Endothelial cell of umbilical vein (primary cell): ENCODE data around the gene IGFBPL1. TPM values are rescaled to one million over a fixed set of nuclear protein-coding genes. Genes with fewer than 3 reads are reported as not detected.

Experiments
- BruUV-seq: library from RNA; stranded (reverse); fragments of 400-500 nt; replicated peaks from 2 replicates; lab custom pipeline; 2021; lab: Mats Ljungman, UMichigan
- CTCF ChIA-PET: fragments of 300-600, 350-600 bp; sonication (Branson Sonifier 250); formaldehyde crosslinking; loops from one replicate; lab custom pipeline; 2021; ENCODE audit warnings: antibody characterized with exemption, inconsistent platforms; lab: Charles Lee
- POLR2A ChIA-PET: fragments of 300-600, 350-600 bp; sonication (Branson Sonifier 250); formaldehyde crosslinking; loops from one replicate; lab custom pipeline; 2021; ENCODE audit warnings: antibody characterized with exemption, inconsistent platforms; lab: Charles Lee
- DNase-seq: peaks from one replicate; pipeline ENCODE4 v3.0.0-alpha.2; 2011; ENCODE audit warnings: low read depth, low spot score
- FAIRE-seq: peaks from 2 replicates; lab custom pipeline; 2011; peaks lifted over from hg19 to GRCh38; lab: Jason Lieb, UNC
- H2AFZ ChIP-seq: 2 replicates; pipeline ENCODE4 v1.6.0; 2012; ENCODE audit warnings: low read depth, low read length, control low read depth, inconsistent platforms
- H3K27ac ChIP-seq: 2 replicates; pipeline ENCODE4 v1.5.1; 2011; ENCODE audit warnings: low read depth, mild to moderate bottlenecking, control low read depth, low read length, moderate library complexity; ENCODE audit not compliant: insufficient read depth
- H3K27me3 ChIP-seq, 2 experiments: 2 replicates each; pipeline versions ENCODE4 v1.6.0 to v1.6.1; 2011; ENCODE audit warnings: low read length in 2 of 2, mixed read lengths in 1 of 2; ENCODE audit not compliant: control insufficient read depth in 2 of 2, insufficient read depth in 2 of 2
- H3K36me3 ChIP-seq, 2 experiments: 2 replicates in 1 of 2; 3 replicates in 1 of 2; pipeline ENCODE4 v1.5.1; 2011; ENCODE audit warnings: low read length in 2 of 2, mild to moderate bottlenecking in 1 of 2, moderate library complexity in 1 of 2; ENCODE audit not compliant: control insufficient read depth in 2 of 2, insufficient read depth in 2 of 2; ENCODE audit errors: extremely low read depth in 1 of 2
- H3K4me1 ChIP-seq: 3 replicates; pipeline ENCODE4 v1.5.1; 2011; ENCODE audit warnings: mild to moderate bottlenecking, low read length; ENCODE audit not compliant: control insufficient read depth, insufficient read depth; ENCODE audit errors: extremely low read depth
- H3K4me2 ChIP-seq: 2 replicates; pipeline ENCODE4 v1.6.1; 2011; ENCODE audit warnings: low read length, control low read depth, mixed read lengths; ENCODE audit not compliant: insufficient read depth
- H3K4me3 ChIP-seq, 3 experiments: fragments of 200-600 bp in 1 of 3; sonication (generic), shearing (Covaris generic) in 1 of 3; replicated peaks in 1 of 3; 2 replicates each; pipeline ENCODE4 v1.5.1; 2011 to 2016; ENCODE audit warnings: control low read depth in 3 of 3, low read length in 3 of 3, mild to moderate bottlenecking in 2 of 3, inconsistent platforms in 1 of 3, low read depth in 1 of 3, moderate library complexity in 1 of 3; ENCODE audit not compliant: insufficient read depth in 1 of 3
- H3K79me2 ChIP-seq: 2 replicates; pipeline ENCODE4 v1.6.0; 2012; ENCODE audit warnings: low read length, inconsistent platforms; ENCODE audit not compliant: control insufficient read depth, insufficient read depth
- H3K9ac ChIP-seq: replicated peaks from 2 replicates; pipeline ENCODE3; 2011; ENCODE audit warnings: low read length, control low read depth; ENCODE audit not compliant: insufficient read depth; ENCODE audit errors: extremely low read depth
- H3K9me1 ChIP-seq: replicated peaks from 3 replicates; pipeline ENCODE4 v1.6.0; 2011; ENCODE audit warnings: mild to moderate bottlenecking, low read length; ENCODE audit not compliant: control insufficient read depth, insufficient read depth; ENCODE audit errors: extremely low read depth
- H3K9me3 ChIP-seq: replicated peaks from 2 replicates; pipeline ENCODE4 v1.5.1; 2012; ENCODE audit warnings: low read length, inconsistent platforms; ENCODE audit not compliant: control insufficient read depth, insufficient read depth
- H4K20me1 ChIP-seq: replicated peaks from 2 replicates; pipeline ENCODE3; 2011; ENCODE audit warnings: mild to moderate bottlenecking, low read length; ENCODE audit not compliant: control insufficient read depth, insufficient read depth; ENCODE audit errors: extremely low read depth
- CTCF ChIP-seq, 2 donors: IDR thresholded peaks; 1 replicate in 1 of 2; 2 replicates in 1 of 2; pipeline ENCODE4 v1.5.1; 2011; ENCODE audit warnings: low read length in 2 of 2, mild to moderate bottlenecking in 2 of 2, moderate library complexity in 2 of 2, control low read depth in 1 of 2, inconsistent platforms in 1 of 2, low read depth in 1 of 2; ENCODE audit not compliant: insufficient read depth in 1 of 2; ENCODE audit errors: extremely low read depth in 1 of 2
- EZH2 ChIP-seq: IDR thresholded peaks from 2 replicates; pipeline ENCODE4 v1.6.1; 2012; ENCODE audit warnings: borderline replicate concordance, low read depth, mild to moderate bottlenecking, moderate library complexity, low read length, inconsistent platforms; ENCODE audit not compliant: severe bottlenecking
- FOS ChIP-seq: IDR thresholded peaks from 2 replicates; pipeline ENCODE4 v1.6.1; 2011; ENCODE audit warnings: mild to moderate bottlenecking, low read length, moderate library complexity, borderline replicate concordance; ENCODE audit not compliant: insufficient read depth
- JUN ChIP-seq: IDR thresholded peaks from 2 replicates; pipeline ENCODE4 v1.6.1; 2011; ENCODE audit warnings: borderline replicate concordance, low read depth; ENCODE audit not compliant: insufficient read length, insufficient read depth
- MAX ChIP-seq: IDR thresholded peaks from 2 replicates; pipeline ENCODE4 v1.6.1; 2011; ENCODE audit not compliant: insufficient read depth, insufficient read length
- POLR2A ChIP-seq: IDR thresholded peaks from 2 replicates; pipeline ENCODE4 v1.6.1; 2012; ENCODE audit warnings: low read depth, mild to moderate bottlenecking, control low read depth, low read length
- POLR2AphosphoS5 ChIP-seq: IDR thresholded peaks from 2 replicates; pipeline ENCODE4 v1.6.1; 2012; ENCODE audit warnings: low read depth, mild to moderate bottlenecking, control low read depth, low read length, moderate library complexity; ENCODE audit not compliant: insufficient read depth
- dilution Hi-C: fragments of 300-500 bp; cut with MboI; formaldehyde crosslinking; loops from one replicate; pipeline ENCODE4 v1.15.0; 2019; ENCODE audit warnings: low sequenced_read_pairs; ENCODE audit not compliant: extremely low pct_ligation_motif_present
- intact Hi-C: fragments of 100-400 bp; cut with micrococcal nuclease; formaldehyde crosslinking; loops from one replicate; pipeline ENCODE4 v1.10.0; 2022
- polyA plus RNA-seq, 4 experiments: library from polyadenylated mRNA; depleted of rRNA in 3 of 4; stranded (reverse) in 3 of 4; unstranded in 1 of 4; fragments of >200 nt; gene quantifications; 2 replicates each; pipeline versions ENCODE4 v1.2.1 to v1.2.3, GENCODE V29; 2011 to 2012; ENCODE audit warnings: missing spikeins in 1 of 4
- total RNA-seq: library from RNA; stranded (reverse); gene quantifications from 2 replicates; pipeline ENCODE4 v1.2.3, GENCODE V29; 2021

The IGFBPL1 gene
- total and polyA plus RNA-seq, 2 donors (not counting 3 experiments of a cell fraction or from before 2014, with no cell fraction given) = not detected

- peak within 1 kb of the TSS; percentile 73 for H3K9ac ChIP-seq
- POLR2A ChIA-PET = no interaction called here
- H3K79me2 ChIP-seq = peaks cover 22% of the 10 kb centered on the region
- H3K36me3 ChIP-seq = peaks cover 2 to 10% of the 10 kb centered on the region in 2 experiments
- no peaks in the 10 kb centered on the region for H4K20me1 ChIP-seq
- H3K27ac ChIP-seq = peak within 1 kb of the TSS; percentile 43
- DNase-seq (peak; percentile 89), FAIRE-seq (peak; percentile 98)
- dilution Hi-C loops = no loop called here
- H2AFZ ChIP-seq = peak within 1 kb of the TSS; percentile 98
- H3K9me3 ChIP-seq = no peaks in the 10 kb centered on the region
- H3K4me3 ChIP-seq = peak within 1 kb of the TSS; percentile 42 to 89 (median 82)
- H3K4me1 ChIP-seq = peaks cover 7% of the 10 kb centered on the region
- H3K4me2 ChIP-seq = peak within 1 kb of the TSS; percentile 89
- H3K27me3 ChIP-seq = no peaks in the 10 kb centered on the region
- CTCF ChIA-PET = interaction anchor here (1.0 to 2.0 kb wide), 6 partner anchors 9 to 304 kb away, joined by 3 to 9 read pairs (median 4); no protein-coding TSS in a partner anchor
- no TSS peak for BruUV-seq
- TF ChIP-seq FOS (no peak), CTCF (IDR thresholded peaks at IDR 0.05; ENCODE audit: extremely low read depth in 1 of 2, insufficient read depth in 1 of 2, low read depth in 1 of 2, low read length in 2 of 2) (peak in 1 of 2 donors; percentile 31), POLR2AphosphoS5 (peak; percentile 55), POLR2A (peak; percentile 79), JUN (no peak), EZH2 (no peak), MAX (no peak)
- intact Hi-C loops = loop anchor here (2.0 to 5.0 kb wide), 2 partner anchors 488 to 590 kb away; partner anchors contain the start of genes DCAF10 and SLC25A51
- H3K9me1 ChIP-seq = no peaks in the 10 kb centered on the region
Measured at GRCh38 chr9:38392235-38393127, 31.8 kb downstream of the IGFBPL1 start, which contains the start of gene ALDH1B1. ALDH1B1 (plus strand) TSS chr9:38392702; CDS start chr9:38395749, 3,047 bp downstream.
